HepG2 (cell line): ENCODE data around the gene SRSF4. TPM values are rescaled to one million over a fixed set of nuclear protein-coding genes. Genes with fewer than 3 reads are reported as not detected.

Experiments used
- ATAC-seq: fragments of 200-7000 bp; cut with Tn5 transposase; 3 replicates; pipeline ENCODE4 v1.9.1; 2020; ENCODE audit warnings: mild to moderate bottlenecking, moderate library complexity
- BruUV-seq: library from RNA; stranded (reverse); fragments of 400-500 nt; replicated peaks from 2 replicates; lab custom pipeline; 2021; lab: Mats Ljungman, UMichigan
- CTCF ChIA-PET: fragments of 300-600 bp; formaldehyde crosslinking; extraction: SDS; loops from one replicate; lab custom pipeline; 2021; ENCODE audit warnings: low total read pairs, inconsistent platforms, low intra/inter-chr PET ratio; lab: Yijun Ruan, JAX
- POLR2A ChIA-PET: fragments of 350-600 bp; sonication (Branson Sonifier 250); formaldehyde crosslinking; loops from one replicate; lab custom pipeline; 2020; ENCODE audit warnings: antibody characterized with exemption, inconsistent platforms; lab: Yijun Ruan, JAX
- DNase-seq: peaks from one replicate; pipeline ENCODE4 v3.0.0-alpha.2; 2015; ENCODE audit warnings: low spot score
- FAIRE-seq: peaks from 3 replicates; lab custom pipeline; 2011; peaks lifted over from hg19 to GRCh38; lab: Jason Lieb, UNC
- H2AFZ ChIP-seq: one replicate; pipeline ENCODE4 v1.6.1; 2011; ENCODE audit warnings: low read length, inconsistent platforms
- H3K27ac ChIP-seq: fragments of 300-600 bp; 3 replicates; pipeline ENCODE4 v1.8.0; 2011; ENCODE audit warnings: mixed run types, mild to moderate bottlenecking, mixed read lengths, low read length, inconsistent platforms; ENCODE audit not compliant: insufficient read depth; ENCODE audit errors: extremely low read length
- H3K27me3 ChIP-seq, 2 experiments: fragments of 200-600 bp in 1 of 2; 2 replicates in 1 of 2; 3 replicates in 1 of 2; pipeline versions ENCODE4 v1.6.0 to v1.8.0; 2011; ENCODE audit warnings: low read length in 2 of 2, mild to moderate bottlenecking in 2 of 2, moderate library complexity in 2 of 2, inconsistent platforms in 1 of 2; ENCODE audit not compliant: insufficient read depth in 2 of 2, control insufficient read depth in 1 of 2
- H3K36me3 ChIP-seq, 2 experiments: fragments of 200-600 bp in 1 of 2; replicated peaks in 1 of 2; 2 replicates in 1 of 2; 3 replicates in 1 of 2; pipeline versions ENCODE4 v1.5.1 to v1.8.0; 2011; ENCODE audit warnings: low read length in 2 of 2, inconsistent platforms in 1 of 2; ENCODE audit not compliant: insufficient read depth in 2 of 2, control insufficient read depth in 1 of 2
- H3K4me1 ChIP-seq: 2 replicates; pipeline ENCODE4 v1.5.1; 2012; ENCODE audit warnings: low read length, inconsistent platforms; ENCODE audit not compliant: insufficient read depth
- H3K4me2 ChIP-seq: 2 replicates; pipeline ENCODE4 v1.6.0; 2011; ENCODE audit warnings: low read depth, low read length, inconsistent platforms
- H3K4me3 ChIP-seq, 3 experiments: fragments of 200-600 bp in 1 of 3; sonication (generic), shearing (Covaris generic) in 1 of 3; replicated peaks in 1 of 3; 2 replicates each; pipeline ENCODE4 v1.5.1; 2011 to 2016; ENCODE audit warnings: low read length in 3 of 3, inconsistent platforms in 2 of 3, low read depth in 2 of 3, mild to moderate bottlenecking in 2 of 3, control low read depth in 1 of 3, mixed read lengths in 1 of 3; ENCODE audit not compliant: insufficient read depth in 1 of 3
- H3K79me2 ChIP-seq: one replicate; pipeline ENCODE4 v1.6.1; 2011; ENCODE audit warnings: low read length, inconsistent platforms; ENCODE audit not compliant: insufficient read depth
- H3K9ac ChIP-seq: 2 replicates; pipeline ENCODE4 v1.6.0; 2011; ENCODE audit warnings: mild to moderate bottlenecking, low read depth, low read length, inconsistent platforms; ENCODE audit not compliant: insufficient read depth
- H3K9me3 ChIP-seq: 2 replicates; pipeline ENCODE4 v1.5.1; 2012; ENCODE audit warnings: mild to moderate bottlenecking, low read length
- H4K20me1 ChIP-seq: 2 replicates; pipeline ENCODE4 v1.6.0; 2011; ENCODE audit warnings: inconsistent platforms, mild to moderate bottlenecking, low read length, moderate library complexity; ENCODE audit not compliant: insufficient read depth
- PCBP1 ChIP-seq: fragments of 200-400 bp; formaldehyde crosslinking; IDR thresholded peaks from 2 replicates; pipeline ENCODE4 v1.6.1; 2017; ENCODE audit warnings: mild to moderate bottlenecking, low read depth, low read length, borderline replicate concordance
- ZFX ChIP-seq: sonication (generic); formaldehyde crosslinking; IDR thresholded peaks from 2 replicates; pipeline ENCODE4 v1.4.0; 2020; ENCODE audit warnings: mild to moderate bottlenecking, low read depth, missing genetic modification reagents, moderate library complexity
- ZNF572 ChIP-seq: sonication (generic); formaldehyde crosslinking; IDR thresholded peaks from 2 replicates; pipeline ENCODE4 v1.5.1; 2020; ENCODE audit warnings: mild to moderate bottlenecking, missing genetic modification reagents
- WGBS: methylation state at CpG from one replicate; pipeline ENCODE4 v1.1.6; 2017; ENCODE audit warnings: low lambda C conversion rate; 5-methylcytosine and 5-hydroxymethylcytosine counted together
- in situ Hi-C: cut with HindIII; loops from 2 replicates; pipeline ENCODE4 v1.10.0; 2017; ENCODE audit warnings: low pct_unique_long_range_greater_than_20kb; ENCODE audit not compliant: extremely low pct_ligation_motif_present
- intact Hi-C: fragments of 100-400 bp; cut with micrococcal nuclease; formaldehyde crosslinking; loops from one replicate; pipeline ENCODE4 v1.10.0; 2022; ENCODE audit not compliant: unreplicated experiment
- polyA plus RNA-seq, 8 experiments: library from polyadenylated mRNA; depleted of rRNA in 3 of 8; stranded (reverse) in 7 of 8; unstranded in 1 of 8; fragments of >200 nt; fragmentation: Illumina TruSeq in 4 of 8; extraction: Trizol in 4 of 8; gene quantifications; 2 replicates each; pipeline versions ENCODE4 v1.2.1 to v1.2.3, GENCODE V29; 2011 to 2016; ENCODE audit warnings: low read depth in 4 of 8, missing spikeins in 1 of 8, mixed read lengths in 1 of 8; ENCODE audit not compliant: insufficient read depth in 1 of 8
- total RNA-seq, 5 experiments: library from RNA; depleted of rRNA; stranded (reverse); fragments of >200 nt; fragmentation: Illumina TruSeq; extraction: Trizol; gene quantifications; 2 replicates each; pipeline ENCODE4 v1.2.3, GENCODE V29; 2016; ENCODE audit warnings: low read depth in 1 of 5
- TF ChIP-seq, protein P1 (sequence below): sonication (generic); formaldehyde crosslinking; IDR thresholded peaks from 2 replicates; pipeline ENCODE4 v1.4.0; 2020; ENCODE audit warnings: missing genetic modification reagents
- TF ChIP-seq, protein P2 (sequence below): sonication (generic); formaldehyde crosslinking; IDR thresholded peaks from 2 replicates; pipeline ENCODE4 v1.4.0; 2020; ENCODE audit warnings: missing genetic modification reagents, borderline replicate concordance

The SRSF4 gene
- total and polyA plus RNA-seq, 2 of the 13 experiments (the other 11 are each of a cell fraction or from before 2014, with no cell fraction given), result 37.7 to 50.9 TPM

DNA sequence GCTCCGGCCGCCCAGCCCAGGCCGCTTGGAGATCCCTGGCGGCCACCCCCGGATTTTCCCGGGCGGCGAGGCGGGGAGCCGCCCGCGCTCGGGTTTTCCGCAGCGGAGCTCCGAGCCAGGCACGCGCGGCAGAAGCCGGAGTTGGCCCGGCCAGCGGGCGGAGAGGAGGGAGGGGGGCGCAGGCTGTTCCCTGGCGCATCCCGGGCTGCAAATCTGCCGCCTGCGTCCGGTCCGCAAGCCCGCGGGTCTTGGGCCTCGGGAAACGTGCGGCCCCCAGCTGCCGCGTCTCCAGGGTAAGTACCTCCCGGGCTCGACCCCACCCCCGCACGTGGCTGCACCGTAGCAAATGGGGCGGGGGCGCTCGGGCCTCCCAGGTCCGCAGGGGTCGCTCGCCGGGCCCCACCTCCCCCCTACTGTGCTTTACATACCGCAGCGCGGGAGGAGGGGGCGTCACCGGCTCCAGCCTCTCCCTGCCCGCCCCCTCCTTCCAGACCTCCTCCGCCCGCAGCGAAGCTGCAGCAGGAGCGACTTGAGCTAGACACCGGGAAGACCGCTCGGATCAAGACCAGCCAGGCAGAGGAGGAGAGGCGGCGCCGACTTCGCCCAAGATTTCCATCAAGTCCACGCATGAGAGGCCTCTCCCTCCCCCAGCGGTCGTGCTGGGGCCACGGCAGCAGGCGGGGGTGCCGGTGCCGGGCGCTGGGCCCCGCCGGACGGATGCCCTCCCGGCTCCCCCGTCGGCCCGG is 59.6 kb downstream of the SRSF4 start:
- TF ChIP-seq PCBP1 (no peak), ZFX (CRISPR knock-in tag) (no peak), ZNF572 (no peak)
- TF ChIP-seq, protein P1, sequence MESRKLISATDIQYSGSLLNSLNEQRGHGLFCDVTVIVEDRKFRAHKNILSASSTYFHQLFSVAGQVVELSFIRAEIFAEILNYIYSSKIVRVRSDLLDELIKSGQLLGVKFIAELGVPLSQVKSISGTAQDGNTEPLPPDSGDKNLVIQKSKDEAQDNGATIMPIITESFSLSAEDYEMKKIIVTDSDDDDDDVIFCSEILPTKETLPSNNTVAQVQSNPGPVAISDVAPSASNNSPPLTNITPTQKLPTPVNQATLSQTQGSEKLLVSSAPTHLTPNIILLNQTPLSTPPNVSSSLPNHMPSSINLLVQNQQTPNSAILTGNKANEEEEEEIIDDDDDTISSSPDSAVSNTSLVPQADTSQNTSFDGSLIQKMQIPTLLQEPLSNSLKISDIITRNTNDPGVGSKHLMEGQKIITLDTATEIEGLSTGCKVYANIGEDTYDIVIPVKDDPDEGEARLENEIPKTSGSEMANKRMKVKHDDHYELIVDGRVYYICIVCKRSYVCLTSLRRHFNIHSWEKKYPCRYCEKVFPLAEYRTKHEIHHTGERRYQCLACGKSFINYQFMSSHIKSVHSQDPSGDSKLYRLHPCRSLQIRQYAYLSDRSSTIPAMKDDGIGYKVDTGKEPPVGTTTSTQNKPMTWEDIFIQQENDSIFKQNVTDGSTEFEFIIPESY (CRISPR knock-in tag), result 0 out of 2 replicates have a peak, but pooled peaks have one; percentile 40
- TF ChIP-seq, protein P2, sequence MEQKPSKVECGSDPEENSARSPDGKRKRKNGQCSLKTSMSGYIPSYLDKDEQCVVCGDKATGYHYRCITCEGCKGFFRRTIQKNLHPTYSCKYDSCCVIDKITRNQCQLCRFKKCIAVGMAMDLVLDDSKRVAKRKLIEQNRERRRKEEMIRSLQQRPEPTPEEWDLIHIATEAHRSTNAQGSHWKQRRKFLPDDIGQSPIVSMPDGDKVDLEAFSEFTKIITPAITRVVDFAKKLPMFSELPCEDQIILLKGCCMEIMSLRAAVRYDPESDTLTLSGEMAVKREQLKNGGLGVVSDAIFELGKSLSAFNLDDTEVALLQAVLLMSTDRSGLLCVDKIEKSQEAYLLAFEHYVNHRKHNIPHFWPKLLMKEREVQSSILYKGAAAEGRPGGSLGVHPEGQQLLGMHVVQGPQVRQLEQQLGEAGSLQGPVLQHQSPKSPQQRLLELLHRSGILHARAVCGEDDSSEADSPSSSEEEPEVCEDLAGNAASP, result no peak
- TF ChIP-seq, all 625 proteins: peak for 1
- Histone ChIP-seq H3K79me2 (no peaks in the 10 kb centered on the region), H2AFZ (no peak overlapping the region), H3K9ac (no peak overlapping the region), H3K9me3 (no peaks in the 10 kb centered on the region), H3K4me2 (no peak overlapping the region), H4K20me1 (no peaks in the 10 kb centered on the region), H3K27me3 (peaks cover 0 to 5% of the 10 kb centered on the region in 2 experiments; a peak in 1 of 5 replicates), H3K4me3 (no peak overlapping the region), H3K4me1 (peaks cover 21% of the 10 kb centered on the region), H3K36me3 (peaks cover 3 to 6% of the 10 kb centered on the region in 2 experiments; a peak in 4 of 5 replicates), H3K27ac (no peak overlapping the region)
- no peak for DNase-seq
- ChIA-PET POLR2A (no interaction called here), CTCF (no interaction called here)
- no peak for FAIRE-seq
- no peak for ATAC-seq
- intact Hi-C loops (loop anchor here (10.0 kb wide), 1 partner anchor 237 kb away; no protein-coding TSS in a partner anchor), in situ Hi-C loops (loop anchor here (10.0 kb wide), 1 partner anchor 237 kb away; no protein-coding TSS in a partner anchor)
- 80% methylated on average over 20 of the region's 81 CpGs for WGBS
- BruUV-seq, result no TSS peak
